ENCODE results near the gene NLRP14. TPM values are rescaled to one million over a fixed set of nuclear protein-coding genes. Genes with fewer than 3 reads are reported as not detected.
A peak's percentile ranks its signal among the peaks of the same experiment; 100 is the strongest.

Gene NLRP14
- total RNA-seq, 1 experiment from 2014 or later, result 0.11 TPM

DNA sequence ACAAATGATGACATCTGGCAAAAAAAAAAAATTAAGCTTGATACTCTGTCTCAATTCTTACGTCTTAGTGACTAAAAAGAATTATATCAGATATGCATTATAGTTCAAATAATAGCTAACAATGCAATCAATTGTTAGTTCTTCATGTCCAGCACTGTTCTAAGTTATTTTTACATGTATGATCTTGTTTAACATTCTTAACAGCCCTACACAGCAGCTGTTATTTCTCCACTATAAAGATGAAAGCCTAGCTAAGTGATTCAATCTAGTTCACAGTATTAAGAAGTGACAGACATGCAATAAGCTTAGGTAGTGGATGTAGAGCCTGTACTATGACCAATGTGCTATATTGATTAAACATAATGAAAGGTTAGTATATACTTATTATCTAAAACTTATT is 4.3 kb upstream of the NLRP14 start:
- Histone ChIP-seq H3K36me3 (ENCODE audit: low read depth, low read length) (no peaks in the 10 kb centered on the region), H2AFZ (ENCODE audit: low read length) (no peak overlapping the region), H3K9ac (ENCODE audit: low read length) (no peak overlapping the region), H3K27me3 (ENCODE audit: low read length) (no peaks in the 10 kb centered on the region), H4K20me1 (ENCODE audit: low read length) (no peaks in the 10 kb centered on the region), H3K4me3 (ENCODE audit: low read length) (no peak overlapping the region), H3F3A (ENCODE audit: low read length, unreplicated experiment) (no peaks in the 10 kb centered on the region), H3K9me3 (ENCODE audit: low read length) (no peaks in the 10 kb centered on the region), H3K27ac (ENCODE audit: low read length) (no peak overlapping the region), H3K9me2 (replicated peaks; ENCODE audit: low read length) (no peaks in the 10 kb centered on the region), H3K4me2 (ENCODE audit: low read length) (no peak overlapping the region), H3K79me2 (ENCODE audit: low read length) (no peaks in the 10 kb centered on the region), H3K4me1 (ENCODE audit: insufficient read depth, low read length) (peaks cover 9% of the 10 kb centered on the region)
- no peak for TF ChIP-seq EZH2phosphoT487 (IDR thresholded peaks at IDR 0.05; ENCODE audit: borderline replicate concordance, low read length)
- no TSS peak for BruUV-seq (replicated peaks)
- DNase-seq (no peak), ATAC-seq (no peak)
- ChIA-PET POLR2A (ENCODE audit: unreplicated experiment) (no interaction called here), CTCF (no interaction called here)
- intact Hi-C loops (cut with micrococcal nuclease), result no loop called here

DNA sequence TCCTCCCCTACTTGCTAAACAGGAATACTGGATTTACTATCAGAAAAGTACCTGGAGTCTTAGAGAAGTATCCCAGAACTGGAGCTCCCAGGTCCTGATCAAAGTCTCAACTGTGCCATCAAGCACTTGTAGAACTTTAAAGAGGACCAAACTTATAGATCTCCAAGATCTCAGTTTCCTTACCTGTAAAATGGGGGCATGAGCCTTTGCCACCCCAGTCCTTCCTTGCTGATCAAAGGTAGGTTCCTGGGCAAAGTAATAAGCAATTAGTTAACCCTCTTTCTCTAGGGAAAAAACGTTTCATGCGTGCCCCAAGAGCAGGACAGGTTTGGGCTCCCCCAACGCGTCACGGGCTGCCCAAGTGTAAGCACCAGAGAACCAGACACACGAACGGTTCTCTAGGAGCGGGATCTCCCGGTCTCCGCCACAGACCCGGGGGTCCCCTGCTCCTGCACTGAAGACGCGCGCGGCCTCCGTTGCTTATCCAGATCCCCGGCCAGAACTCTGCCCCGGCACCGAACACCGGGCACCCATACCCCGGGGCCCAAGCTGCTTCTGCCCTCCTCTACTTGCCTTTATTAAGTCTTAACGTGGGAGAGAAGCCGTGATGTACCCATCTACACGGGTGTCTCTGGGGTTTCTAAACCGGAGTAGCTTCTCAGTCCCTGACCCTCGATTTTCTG is 638 bp upstream of the NLRP14 start:
- no peak overlapping the region for H3K27ac ChIP-seq (ENCODE audit: low read length)
- peak; percentile 42 for ATAC-seq
- H3K4me2 ChIP-seq (ENCODE audit: low read length), result peak overlapping the region; percentile 89
- H3K4me1 ChIP-seq (ENCODE audit: insufficient read depth, low read length), result peaks cover 9% of the 10 kb centered on the region
- TF ChIP-seq EZH2phosphoT487 (IDR thresholded peaks at IDR 0.05; ENCODE audit: borderline replicate concordance, low read length) (no peak), EZH2 (IDR thresholded peaks at IDR 0.05; ENCODE audit: low read length, unreplicated experiment) (no peak)
- TF ChIP-seq, protein P1, sequence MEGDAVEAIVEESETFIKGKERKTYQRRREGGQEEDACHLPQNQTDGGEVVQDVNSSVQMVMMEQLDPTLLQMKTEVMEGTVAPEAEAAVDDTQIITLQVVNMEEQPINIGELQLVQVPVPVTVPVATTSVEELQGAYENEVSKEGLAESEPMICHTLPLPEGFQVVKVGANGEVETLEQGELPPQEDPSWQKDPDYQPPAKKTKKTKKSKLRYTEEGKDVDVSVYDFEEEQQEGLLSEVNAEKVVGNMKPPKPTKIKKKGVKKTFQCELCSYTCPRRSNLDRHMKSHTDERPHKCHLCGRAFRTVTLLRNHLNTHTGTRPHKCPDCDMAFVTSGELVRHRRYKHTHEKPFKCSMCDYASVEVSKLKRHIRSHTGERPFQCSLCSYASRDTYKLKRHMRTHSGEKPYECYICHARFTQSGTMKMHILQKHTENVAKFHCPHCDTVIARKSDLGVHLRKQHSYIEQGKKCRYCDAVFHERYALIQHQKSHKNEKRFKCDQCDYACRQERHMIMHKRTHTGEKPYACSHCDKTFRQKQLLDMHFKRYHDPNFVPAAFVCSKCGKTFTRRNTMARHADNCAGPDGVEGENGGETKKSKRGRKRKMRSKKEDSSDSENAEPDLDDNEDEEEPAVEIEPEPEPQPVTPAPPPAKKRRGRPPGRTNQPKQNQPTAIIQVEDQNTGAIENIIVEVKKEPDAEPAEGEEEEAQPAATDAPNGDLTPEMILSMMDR (conservative IDR thresholded peaks at IDR 0.05; ENCODE audit: low read depth, low read length), result no peak
- H3K9me2 ChIP-seq (replicated peaks; ENCODE audit: low read length), result no peaks in the 10 kb centered on the region
- peak overlapping the region; percentile 97 for H2AFZ ChIP-seq (ENCODE audit: low read length)
- ChIA-PET CTCF (no interaction called here), POLR2A (ENCODE audit: unreplicated experiment) (no interaction called here)
- BruUV-seq (replicated peaks), result TSS peak; percentile 83
- no peaks in the 10 kb centered on the region for H3K79me2 ChIP-seq (ENCODE audit: low read length)
- H3K36me3 ChIP-seq (ENCODE audit: low read depth, low read length), result no peaks in the 10 kb centered on the region
- DNase-seq, result no peak
- H3F3A ChIP-seq (ENCODE audit: low read length, unreplicated experiment), result no peaks in the 10 kb centered on the region
- H3K4me3 ChIP-seq (ENCODE audit: low read length), result peak overlapping the region; percentile 77
- H4K20me1 ChIP-seq (ENCODE audit: low read length), result no peaks in the 10 kb centered on the region
- intact Hi-C loops (cut with micrococcal nuclease), result no loop called here
- no peaks in the 10 kb centered on the region for H3K9me3 ChIP-seq (ENCODE audit: low read length)
- H3K9ac ChIP-seq (ENCODE audit: low read length), result peak overlapping the region; percentile 51
- no peaks in the 10 kb centered on the region for H3K27me3 ChIP-seq (ENCODE audit: low read length)

DNA sequence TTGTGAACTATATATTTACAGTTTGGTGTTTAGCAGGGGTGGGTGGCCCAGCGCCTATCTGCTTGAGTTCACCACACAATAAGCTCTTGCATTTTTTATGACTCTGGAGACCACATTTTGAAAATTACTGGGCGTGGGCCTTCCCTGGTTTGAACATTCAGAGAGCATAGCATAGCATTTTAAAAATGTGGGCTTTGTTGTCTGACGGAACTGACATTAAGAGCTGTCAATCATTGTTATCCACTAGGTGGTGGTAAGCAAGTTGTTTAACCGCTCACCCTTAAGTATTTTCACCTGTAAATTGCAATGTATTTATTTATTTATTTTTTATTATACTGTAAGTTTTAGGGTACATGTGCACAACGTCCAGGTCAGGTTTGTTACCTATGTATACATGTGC is 1.0 kb downstream of the NLRP14 start:
- intact Hi-C loops (cut with micrococcal nuclease), result no loop called here
- Histone ChIP-seq H3K36me3 (ENCODE audit: low read depth, low read length) (no peaks in the 10 kb centered on the region), H4K20me1 (ENCODE audit: low read length) (no peaks in the 10 kb centered on the region), H3K4me2 (ENCODE audit: low read length) (no peak overlapping the region), H3K9ac (ENCODE audit: low read length) (no peak overlapping the region), H3K9me2 (replicated peaks; ENCODE audit: low read length) (no peaks in the 10 kb centered on the region), H3K4me1 (ENCODE audit: insufficient read depth, low read length) (peaks cover 9% of the 10 kb centered on the region), H2AFZ (ENCODE audit: low read length) (no peak overlapping the region), H3K27ac (ENCODE audit: low read length) (no peak overlapping the region), H3K4me3 (ENCODE audit: low read length) (no peak overlapping the region), H3K27me3 (ENCODE audit: low read length) (no peaks in the 10 kb centered on the region), H3K79me2 (ENCODE audit: low read length) (no peaks in the 10 kb centered on the region), H3K9me3 (ENCODE audit: low read length) (no peaks in the 10 kb centered on the region), H3F3A (ENCODE audit: low read length, unreplicated experiment) (no peaks in the 10 kb centered on the region)
- ChIA-PET POLR2A (ENCODE audit: unreplicated experiment) (interaction anchor here (0.7 kb wide), 1 partner anchor 475 kb away, joined by 3 read pairs; no protein-coding TSS in a partner anchor), CTCF (interaction anchor here (0.7 kb wide), 1 partner anchor 209 kb away, joined by 3 read pairs; no protein-coding TSS in a partner anchor)
- DNase-seq, result no peak
- no TSS peak for BruUV-seq (replicated peaks)
- TF ChIP-seq, protein P1 (conservative IDR thresholded peaks at IDR 0.05; ENCODE audit: low read depth, low read length), result no peak
- TF ChIP-seq EZH2 (IDR thresholded peaks at IDR 0.05; ENCODE audit: low read length, unreplicated experiment), result no peak
- TF ChIP-seq EZH2phosphoT487 (IDR thresholded peaks at IDR 0.05; ENCODE audit: borderline replicate concordance, low read length), result no peak
- no peak for ATAC-seq
